HG03460 (cell line): Measurements from ENCODE around the gene TEX35.
"Not testable (repeated sequence)": the region's sequence is repeated elsewhere in the genome, so short reads cannot be mapped to it uniquely, and the experiment has no call there.

Source experiments
- ATAC-seq: cut with Tn5 transposase; IDR thresholded peaks from one replicate; pipeline ENCODE4 v1.9.1; 2021; ENCODE audit not compliant: unreplicated experiment

Gene TEX35

DNA sequence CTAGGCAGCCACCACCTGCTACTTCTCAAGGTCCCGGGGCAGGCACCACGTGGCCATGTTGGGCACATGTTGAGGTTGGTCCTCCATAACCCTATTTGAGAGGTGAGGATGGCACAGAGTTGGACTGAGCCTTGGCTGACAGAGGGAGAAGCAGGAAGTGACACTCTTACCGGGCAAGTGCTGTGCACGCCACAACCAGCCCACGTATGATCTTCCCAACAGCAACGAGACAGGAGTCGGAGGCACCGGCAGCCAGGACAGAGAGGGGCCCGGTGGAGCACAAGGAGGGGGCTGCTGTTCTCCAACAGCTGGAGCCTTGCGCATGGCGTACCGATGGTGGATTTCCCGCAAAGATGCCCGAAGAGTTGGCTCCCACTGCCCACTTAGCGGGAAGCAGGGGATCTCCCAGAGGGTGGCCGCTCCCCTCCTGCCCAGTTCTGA, 19.6 kb upstream of the TEX35 start:
- no peak for ATAC-seq

DNA sequence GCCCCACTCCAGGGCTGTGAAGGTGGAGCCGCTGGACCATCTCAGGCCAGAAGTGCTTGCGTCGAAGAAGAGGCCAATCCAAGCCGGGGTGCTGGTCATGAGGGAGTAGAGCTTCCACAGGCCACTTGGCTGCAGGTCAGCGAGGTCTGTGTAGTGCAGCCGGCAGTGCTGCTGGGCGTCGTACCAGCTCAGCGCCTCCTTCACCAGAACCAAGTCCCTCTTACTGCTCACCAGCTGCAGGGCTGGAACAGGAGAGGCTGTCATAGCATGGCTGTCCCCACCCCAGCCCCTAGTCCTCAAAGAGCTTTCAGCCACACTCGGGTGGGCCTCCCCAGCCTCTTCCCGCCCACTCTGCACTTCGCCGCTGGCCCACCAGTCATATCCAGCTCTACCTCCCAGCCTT, 18.3 kb upstream of the TEX35 start:
- no peak for ATAC-seq

DNA sequence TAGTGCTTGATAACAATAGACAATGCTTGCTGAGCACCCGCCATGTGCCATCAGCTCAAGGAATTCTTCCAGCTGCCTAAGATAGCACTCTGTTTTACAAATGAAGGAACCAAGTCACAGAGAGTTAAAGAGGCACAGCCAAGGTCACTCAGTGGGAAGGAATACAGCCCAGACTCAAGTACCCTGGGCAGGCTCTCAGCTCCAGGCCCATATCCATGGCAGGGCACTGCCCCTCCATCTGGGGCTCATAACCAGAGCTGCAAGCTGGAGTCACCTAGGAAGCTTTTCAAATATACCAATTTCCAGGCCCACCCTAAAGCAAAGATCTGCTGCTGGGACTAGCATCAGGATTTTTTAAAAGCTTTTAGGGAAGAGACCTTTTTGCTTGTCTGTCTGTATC, 17.8 kb upstream of the TEX35 start:
- ATAC-seq: no peak

DNA sequence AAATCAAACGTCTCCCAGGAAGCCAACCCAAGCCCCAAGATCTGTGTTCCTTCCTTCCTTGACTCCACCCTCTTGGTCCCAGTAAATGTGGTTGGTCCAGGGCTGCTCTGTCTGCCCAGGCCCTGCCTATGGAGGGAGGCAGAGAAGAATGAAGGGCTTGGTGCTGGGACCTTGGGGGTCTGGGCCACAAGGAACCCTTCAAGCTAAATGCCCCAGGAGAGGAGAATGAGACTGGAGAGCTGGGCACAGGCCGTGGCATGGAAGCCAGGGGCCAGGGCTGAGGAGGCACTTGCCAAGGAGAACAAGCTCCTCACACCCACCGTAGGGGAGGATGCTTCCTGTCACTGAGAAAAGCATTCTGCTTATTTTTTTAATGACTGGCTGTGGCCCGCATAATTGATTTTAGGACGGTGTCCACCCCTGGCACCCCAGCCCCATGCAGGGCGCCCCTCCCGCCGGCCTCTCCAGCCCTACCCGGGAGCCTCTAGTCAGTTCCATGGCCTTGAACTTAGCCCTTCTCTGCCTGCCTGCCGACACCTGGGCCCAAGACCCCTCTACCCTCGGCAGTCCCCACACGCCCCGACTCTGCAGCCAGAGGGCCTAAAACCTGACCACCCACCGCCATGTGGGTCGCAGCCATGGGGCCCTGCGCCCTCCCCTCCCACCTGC, 17.0 kb upstream of the TEX35 start:
- ATAC-seq: no peak

DNA sequence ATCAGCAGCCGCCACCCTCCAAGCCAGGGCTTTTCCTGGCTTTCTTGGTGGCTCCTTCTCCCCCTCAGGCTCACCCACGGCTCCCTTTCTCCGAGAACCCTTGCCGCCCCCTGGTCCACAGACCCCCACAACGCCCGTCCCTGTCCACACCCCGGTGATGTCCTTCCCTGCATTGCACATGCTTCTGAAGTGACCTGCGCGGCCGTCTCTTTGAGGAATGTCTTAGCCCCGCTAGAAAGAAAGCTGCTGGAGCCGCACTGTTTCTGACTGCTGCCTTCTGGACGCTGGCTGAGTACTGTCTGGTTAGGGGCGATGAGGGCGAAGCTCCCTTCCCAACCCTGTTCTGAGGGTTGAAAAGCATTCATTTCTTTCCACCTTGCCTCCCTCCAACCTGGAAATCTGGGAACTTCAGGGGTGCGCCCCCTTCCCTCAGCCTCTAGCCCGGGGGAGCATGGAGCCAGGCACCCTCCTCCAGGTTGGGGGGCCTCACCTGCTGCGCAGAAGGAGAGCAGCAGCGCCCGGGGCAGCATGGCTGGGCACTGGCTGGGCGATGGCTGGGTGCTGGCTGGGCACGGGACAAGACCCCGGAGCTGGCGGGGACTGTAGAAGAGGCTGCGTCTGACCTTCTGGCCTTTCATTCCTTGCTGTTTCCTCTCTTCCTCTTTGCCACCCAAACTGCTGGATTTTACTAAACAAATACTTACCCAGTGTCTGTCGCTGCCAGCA, 16.3 kb upstream of the TEX35 start, which contains the start of gene CLEC20A:
CLEC20A (minus strand) TSS at position 555 of the 726 bp plus-strand sequence; CDS start at position 530, 25 bp downstream.
- no peak for ATAC-seq

DNA sequence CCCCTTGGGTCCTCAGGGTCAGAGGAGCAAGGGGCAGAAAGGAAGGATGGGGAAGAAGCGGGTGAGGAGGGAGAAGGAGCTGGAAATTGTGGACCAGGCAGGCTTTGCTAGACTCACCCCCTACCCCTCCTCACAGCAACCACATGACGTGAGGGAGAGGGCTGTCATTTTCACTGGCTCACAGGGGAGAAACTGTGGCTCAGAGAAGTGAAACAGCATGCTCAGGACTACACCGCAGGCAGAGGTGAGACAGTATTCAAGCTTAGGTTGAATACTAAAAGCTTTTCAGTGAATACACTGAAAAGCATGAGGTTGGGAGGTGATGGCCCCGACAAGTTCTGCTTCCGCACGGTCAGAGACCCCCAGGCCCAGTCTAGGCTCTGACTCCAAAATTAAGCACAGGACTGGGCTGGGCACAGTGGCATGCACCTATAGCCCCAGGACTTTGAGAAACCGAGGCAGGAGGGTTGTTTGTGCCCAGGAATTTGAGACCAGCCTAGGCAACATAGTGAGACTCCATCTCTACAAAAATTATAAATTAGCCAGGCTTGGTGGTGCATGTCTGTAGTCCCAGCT, 14.9 kb upstream of the TEX35 start:
- no peak for ATAC-seq

DNA sequence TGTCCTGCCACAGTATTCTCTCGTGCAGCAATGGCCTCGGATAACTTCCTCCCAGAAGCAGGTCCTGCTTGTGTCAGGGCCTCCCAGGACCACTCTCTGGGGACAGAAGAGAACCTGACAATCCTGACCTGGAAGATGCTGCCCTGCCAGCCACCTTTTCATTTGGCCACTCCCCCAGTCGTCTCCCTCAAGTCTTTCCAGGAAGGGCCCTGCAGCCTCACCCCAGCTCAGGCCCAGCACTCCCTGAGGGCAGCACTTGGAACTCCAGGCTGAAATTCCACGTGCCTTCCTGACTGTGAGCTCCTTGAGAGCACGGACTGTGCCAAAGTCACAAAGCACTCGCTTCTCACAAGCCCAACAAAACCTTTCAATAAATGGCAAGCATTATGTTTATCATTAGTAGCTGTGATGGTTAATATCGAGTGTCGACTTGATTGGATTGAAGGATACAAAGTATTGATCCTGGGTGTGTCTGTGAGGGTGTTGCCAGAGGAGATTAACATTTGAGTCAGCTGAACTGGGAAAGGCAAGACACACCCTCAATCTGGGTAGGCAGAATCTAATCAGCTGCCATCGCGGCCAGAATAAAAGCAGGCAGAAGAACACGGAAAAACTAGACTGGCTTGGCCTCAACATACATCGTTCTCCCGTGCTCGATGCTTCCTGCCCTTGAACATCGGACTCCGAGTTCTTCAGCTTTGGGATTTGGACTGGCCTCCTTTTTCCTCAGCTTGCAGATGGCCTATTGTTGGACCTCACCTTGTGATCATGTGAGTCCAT, 13.8 kb upstream of the TEX35 start:
- ATAC-seq: no peak

DNA sequence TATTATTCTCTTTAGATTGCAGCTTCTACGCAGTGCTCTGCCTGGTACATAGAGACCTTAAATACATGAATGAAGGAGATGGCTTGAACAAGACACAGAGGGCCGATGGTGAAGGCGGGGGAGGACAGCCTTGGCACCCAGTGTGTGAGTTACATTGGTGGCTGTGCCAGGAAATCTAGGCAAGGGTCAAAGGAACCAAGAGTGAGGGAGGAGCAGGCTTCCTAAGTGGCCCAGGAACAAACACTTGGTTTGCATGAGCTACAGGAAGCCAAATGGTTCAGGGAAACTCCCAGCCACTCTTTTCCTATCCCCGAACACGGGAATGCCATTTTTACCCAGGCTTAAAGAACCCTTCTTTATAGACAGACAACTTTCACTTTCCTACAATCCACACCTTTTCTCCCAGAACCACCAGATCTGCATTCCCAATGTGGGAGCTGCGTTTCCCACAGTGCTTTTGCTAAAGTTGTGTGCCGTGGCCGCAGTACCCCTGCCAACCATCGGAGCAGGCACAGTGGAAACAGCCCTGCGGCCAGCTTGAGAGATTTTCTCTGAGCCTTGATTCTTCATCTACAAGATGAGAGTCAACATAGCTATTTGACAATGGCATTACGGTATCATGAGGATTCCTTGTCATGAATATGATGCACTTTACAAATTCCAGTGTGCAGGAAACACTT, 12.7 kb upstream of the TEX35 start:
- ATAC-seq: no peak

DNA sequence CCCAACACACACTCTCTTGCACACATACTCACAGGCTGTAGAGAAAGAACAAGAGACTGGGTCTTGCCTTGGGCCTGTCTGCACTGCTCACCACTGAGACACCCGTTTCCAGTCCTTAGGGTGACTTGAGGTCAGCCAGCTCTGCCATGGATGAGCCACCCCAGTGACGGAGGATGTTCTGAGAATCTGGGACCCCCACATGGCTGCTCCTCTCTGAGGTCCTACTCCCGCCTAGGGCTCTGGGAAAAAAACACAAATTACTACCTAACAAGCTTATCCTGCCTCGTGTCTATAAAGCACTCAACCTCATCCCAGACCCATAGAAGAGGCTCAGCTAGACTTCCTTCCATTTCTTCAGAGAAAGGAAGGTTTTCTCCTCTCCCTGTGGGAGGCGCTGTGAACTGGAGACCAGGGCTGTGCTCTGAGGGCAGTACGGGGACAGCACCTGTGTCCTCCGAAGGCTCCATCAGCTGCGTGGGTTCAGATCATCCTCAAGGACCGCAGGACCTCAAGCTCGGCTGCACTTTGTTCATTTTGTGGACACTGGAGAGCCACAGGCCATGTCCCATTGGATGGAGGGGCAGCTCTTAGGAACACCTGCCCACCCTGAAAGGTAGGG, 11.9 kb upstream of the TEX35 start:
- no peak for ATAC-seq

DNA sequence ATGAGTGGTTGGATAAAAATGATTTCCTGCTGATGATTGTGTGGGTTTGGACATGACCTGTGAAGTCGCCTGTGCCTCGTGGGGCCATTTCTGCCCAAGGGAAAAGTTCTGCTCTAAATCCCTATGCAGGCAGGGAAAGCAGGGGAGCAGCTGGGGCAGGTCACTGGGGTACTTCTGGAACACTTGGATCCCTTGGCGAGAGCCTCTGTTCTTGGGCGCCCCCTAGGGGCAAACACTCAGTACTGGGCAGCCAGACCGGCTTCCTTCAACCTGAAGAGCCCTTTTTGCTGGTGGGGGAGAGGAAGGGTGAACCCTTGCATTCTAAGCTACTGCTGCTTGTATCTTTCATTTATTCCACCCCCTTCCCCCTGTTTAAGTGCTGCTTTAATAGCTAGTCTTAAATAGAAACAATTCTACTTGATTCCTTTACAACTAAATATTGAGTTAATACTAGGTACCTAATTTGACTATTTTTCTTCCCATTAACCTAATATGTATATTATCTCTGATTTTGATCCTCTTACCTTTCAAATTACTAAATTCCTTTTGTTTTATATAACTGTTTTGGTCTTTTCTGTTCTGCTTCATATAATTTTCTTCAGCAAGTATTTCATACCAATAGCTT, 11.1 kb upstream of the TEX35 start:
- no peak for ATAC-seq

DNA sequence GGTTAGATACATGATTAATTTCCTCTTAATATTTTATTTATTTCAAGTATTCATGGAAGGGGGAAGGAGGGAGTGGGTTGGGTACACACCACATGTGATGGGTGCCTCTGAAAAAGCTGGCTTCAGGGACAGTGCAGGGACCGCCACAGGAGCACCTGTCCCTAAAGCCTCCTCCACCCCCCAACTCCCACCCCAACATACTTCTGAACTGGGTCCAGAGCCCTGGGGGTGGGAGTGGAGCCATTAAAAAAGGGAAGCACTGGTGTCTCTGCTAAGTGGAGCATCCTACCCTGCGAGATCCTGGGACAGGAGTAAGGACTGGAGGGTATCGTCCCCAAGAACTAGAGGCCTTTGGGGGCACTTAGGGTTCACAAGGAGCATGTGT, 10.6 kb upstream of the TEX35 start:
- no peak for ATAC-seq

DNA sequence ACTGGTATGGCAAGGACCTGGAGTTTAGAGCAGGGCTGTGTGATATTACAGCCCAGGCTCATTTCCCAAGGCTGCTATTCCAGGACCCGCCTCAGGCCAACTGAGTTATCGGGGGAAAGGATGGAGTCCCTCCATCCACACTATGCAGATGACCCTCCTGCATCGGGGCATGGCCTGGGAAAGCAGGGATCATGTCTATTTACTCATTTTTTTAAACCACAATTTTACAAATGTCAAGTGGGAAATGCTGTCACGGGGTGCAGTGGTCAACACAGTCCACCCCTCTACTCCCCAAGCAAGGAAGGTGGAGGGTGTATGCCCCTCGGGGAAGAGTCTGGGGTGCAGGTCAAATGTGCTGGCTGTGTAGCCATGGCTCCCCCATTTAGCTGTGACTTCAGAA, 10.1 kb upstream of the TEX35 start:
- ATAC-seq: no peak

DNA sequence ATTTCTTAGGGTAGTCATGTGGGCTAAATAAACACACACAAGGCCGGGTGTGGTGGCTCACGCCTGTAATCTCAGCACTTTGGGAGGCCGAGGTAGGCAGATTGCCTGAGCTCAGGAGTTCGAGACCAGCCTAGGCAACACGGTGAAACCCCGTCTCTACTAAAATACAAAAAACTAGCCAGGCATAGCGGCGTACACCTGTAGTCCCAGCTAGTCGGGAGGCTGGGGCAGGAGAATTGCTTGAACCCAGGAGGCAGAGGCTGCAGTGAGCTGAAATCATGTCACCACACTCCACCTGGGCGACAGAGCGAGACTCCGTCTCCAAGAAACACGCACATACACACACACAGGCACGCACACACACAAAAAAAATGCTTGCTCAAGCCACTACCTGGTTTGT, 9.6 kb upstream of the TEX35 start:
- not testable (repeated sequence) for ATAC-seq

DNA sequence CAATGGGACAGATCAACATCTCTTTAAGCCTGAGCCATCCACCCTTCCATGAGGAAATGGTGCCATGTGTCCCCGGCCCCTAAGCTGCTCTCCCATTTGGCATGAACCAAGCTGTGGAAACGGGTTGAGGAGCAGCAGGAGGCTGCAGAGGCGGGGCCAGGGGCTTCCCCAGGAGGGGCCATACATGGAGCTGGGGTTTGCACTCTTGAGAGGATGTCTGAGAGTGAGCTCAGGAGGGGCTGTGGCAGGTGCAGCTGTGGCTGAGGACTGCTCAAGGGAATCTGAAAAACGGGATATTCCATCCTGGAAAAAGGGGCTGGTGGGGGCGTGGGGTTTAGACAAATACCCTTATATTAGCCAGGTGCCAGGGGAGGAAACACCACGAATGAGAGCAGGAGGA, 9.1 kb upstream of the TEX35 start:
- ATAC-seq: no peak

DNA sequence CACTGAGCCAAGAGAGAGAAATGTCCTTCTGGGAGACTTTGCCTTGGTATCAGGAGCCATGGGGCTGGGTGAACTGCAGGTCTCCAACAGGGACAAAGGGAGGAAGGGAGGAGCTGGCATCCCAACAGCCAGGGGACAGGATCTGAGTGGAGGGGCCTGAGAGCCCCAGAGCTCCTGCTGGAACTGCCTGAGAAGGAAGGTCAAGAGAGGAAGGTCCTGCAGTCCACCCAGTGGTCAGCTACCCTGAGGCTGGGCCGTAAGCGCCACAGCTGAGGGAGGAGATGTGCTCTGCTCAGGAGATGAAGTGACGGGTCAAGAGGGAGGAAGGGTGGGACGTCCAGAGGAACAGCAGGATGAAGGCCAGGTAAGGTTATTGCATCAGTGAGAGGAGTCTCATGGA, 8.6 kb upstream of the TEX35 start:
- no peak for ATAC-seq

DNA sequence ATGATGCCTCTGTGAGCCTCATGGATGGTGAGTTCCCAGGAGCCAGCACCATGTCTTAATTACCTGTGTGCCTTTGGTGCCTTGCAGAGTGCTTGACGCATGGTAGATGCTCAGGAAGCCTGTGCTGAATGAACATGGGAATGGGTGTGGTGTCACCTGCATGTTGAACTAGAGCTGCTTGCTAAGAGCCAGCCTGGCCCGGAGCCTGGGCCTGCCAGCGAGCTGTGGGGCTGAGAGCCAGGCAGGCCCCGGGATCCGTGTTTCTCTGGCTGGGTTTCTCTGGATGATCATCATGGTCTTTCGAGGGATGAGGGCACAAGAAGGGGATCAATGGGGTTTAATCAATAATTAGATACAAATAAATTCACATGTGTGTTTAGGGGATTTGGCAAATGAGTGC, 6.7 kb upstream of the TEX35 start:
- no peak for ATAC-seq

DNA sequence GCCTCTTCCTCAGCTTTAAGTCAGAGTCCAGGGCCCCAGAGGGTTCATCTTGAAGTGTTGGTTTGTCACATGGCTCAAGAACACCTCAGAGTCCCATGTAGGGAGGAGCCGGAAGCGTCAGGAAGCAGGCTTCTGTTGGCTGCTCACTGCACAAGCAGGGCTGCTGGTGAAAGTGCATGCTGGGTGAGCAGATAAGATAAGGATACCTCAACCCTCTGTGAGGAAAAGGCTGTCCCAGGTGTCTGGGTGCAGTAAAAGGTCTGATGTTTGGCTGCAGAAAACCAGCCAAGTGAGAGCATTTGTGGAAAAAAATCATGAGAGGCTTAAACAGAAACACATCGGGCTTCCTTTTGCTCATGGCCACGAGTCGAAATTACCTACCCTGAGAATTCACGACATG, 6.2 kb upstream of the TEX35 start:
- no peak for ATAC-seq

DNA sequence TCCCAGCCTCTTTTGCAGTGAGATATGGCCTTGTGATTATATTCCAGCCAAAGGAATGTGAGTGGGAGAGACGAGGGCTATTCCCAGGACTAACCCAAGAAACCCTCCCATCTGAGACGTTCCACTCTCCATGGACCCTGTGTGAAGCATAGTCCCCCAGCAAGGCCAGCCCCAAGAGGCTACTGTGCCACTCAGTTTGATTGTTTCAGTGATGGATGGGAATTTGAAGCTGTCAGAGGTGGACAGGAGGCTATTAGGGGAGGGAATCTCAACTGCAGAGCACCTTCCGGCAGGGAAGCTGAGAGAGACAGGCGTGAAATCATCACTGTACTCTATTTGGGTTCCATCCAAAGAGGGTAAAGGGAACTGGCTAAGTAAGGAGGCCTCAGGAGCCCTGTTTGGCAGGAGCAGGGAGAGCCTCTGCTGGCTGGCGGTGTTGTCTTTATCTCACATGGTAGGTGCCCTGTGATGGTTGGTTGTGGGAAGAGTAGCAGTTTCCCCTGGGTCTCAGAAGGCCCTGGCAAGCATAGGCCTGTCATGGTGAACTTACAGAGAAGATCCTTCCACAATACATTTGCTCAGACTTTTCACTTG, 3.4 kb upstream of the TEX35 start:
- no peak for ATAC-seq

DNA sequence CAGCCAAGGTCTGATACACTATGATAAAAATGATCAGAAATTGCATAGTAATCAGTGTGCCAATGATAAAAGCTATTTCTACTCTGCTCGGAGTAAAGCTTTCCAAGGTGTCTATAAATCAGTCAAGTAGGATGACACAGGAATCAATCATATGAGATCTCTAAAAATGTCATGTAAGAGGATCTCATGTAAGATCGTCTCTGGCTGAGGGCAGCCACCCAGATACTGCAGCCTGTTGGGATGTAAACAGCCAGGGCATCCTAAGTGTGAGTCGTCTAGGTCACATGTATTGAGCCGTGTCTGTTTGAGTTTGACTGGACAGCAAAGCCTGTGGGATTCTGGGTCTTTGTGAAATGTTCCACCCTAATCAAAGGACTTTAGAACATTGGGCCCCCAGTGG, 2.8 kb upstream of the TEX35 start:
- no peak for ATAC-seq
